T-helper 2 cell treated with Interferon-gamma antibody and Interleukin-4, amounts not matched to agents 5 μg/mL and 100 μg/mL, for 36 hours (primary cell): ENCODE results near the gene ABHD11.
"Not testable (repeated sequence)": the region's sequence is repeated elsewhere in the genome, so short reads cannot be mapped to it uniquely, and the experiment has no call there.

Experiments used
- DNase-seq: peaks from one replicate; pipeline ENCODE4 v3.0.0; 2021; ENCODE audit warnings: low spot score
- H3K27ac Mint-ChIP-seq: one replicate; pipeline ENCODE4 v1.8.0; 2021; ENCODE audit warnings: mild to moderate bottlenecking, mixed read lengths
- H3K27me3 Mint-ChIP-seq: one replicate; pipeline ENCODE4 v1.8.0; 2021; ENCODE audit warnings: low read depth, mixed read lengths
- H3K36me3 Mint-ChIP-seq: one replicate; pipeline ENCODE4 v1.8.0; 2021; ENCODE audit warnings: low read depth, mixed read lengths
- H3K4me1 Mint-ChIP-seq: one replicate; pipeline ENCODE4 v1.8.0; 2021; ENCODE audit warnings: low read depth, mixed read lengths
- H3K4me3 Mint-ChIP-seq: one replicate; pipeline ENCODE4 v1.8.0; 2022; ENCODE audit warnings: mild to moderate bottlenecking, moderate library complexity, mixed read lengths
- H3K9me3 Mint-ChIP-seq: one replicate; pipeline ENCODE4 v1.8.0; 2021; ENCODE audit warnings: mixed read lengths

Gene ABHD11, protein sequence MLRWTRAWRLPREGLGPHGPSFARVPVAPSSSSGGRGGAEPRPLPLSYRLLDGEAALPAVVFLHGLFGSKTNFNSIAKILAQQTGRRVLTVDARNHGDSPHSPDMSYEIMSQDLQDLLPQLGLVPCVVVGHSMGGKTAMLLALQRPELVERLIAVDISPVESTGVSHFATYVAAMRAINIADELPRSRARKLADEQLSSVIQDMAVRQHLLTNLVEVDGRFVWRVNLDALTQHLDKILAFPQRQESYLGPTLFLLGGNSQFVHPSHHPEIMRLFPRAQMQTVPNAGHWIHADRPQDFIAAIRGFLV

DNA sequence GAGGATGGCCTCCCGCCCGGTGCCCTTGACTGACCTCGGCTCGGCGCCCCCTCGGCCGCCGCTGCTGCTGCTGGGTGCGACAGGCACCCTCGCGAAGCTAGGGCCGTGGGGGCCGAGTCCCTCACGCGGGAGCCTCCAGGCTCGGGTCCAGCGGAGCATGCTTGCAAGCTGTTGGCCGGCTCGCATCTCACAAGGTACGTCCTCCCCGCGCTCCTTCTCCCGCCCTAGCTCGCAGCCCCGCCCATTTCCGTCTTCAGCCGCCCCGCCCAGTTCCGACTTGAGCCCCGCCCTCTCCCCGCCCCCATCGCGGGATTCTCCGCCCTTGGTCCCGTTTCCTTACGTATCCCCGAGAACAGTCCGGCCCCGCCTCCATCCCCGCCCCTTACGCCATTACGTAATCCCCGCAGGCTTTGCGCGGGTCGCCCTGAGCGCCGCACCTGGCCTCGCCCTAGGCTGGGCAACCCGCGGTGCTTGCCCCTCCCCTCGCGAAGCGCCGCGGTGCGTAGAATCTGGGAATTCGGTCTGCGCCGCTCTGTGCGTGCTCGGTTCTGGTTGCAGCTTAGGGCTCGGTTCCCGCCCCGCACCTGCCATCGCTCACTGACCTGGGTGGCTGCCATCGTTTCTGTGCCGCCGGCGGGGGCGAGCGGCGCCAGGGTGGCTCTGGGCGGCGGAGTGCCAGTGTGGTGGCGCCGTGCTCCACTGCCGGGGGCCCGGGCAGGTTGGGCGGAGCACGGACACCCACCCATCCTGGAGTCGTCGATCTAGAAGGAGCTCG is at the start of gene ABHD11:
ABHD11 (minus strand) TSS at position 191 of the 775 bp plus-strand sequence; CDS start at position 159, 32 bp downstream.
- H3K27ac Mint-ChIP-seq, result peak within 1 kb of the TSS; percentile 97
- peak within 1 kb of the TSS; percentile 95 for H3K4me3 Mint-ChIP-seq
- peaks cover 7% of the 10 kb centered on the region for H3K4me1 Mint-ChIP-seq
- H3K27me3 Mint-ChIP-seq, result no peaks in the 10 kb centered on the region
- H3K9me3 Mint-ChIP-seq, result no peaks in the 10 kb centered on the region
- DNase-seq, result peak; percentile 94
- peaks cover 3% of the 10 kb centered on the region for H3K36me3 Mint-ChIP-seq

DNA sequence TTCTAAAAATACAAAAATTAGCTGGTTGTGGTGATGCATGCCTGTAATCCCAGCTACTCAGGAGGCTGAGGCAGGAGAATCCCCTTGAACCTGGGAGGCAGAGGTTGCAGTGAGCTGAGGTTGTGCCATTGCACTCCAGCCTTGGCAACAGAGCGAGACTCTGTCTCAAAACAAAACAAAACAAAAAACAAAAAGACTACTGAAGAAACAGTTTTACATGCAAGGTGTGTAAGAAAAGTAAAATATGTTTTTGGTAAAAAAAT is 49.1 kb upstream of the ABHD11 start:
- H3K27me3 Mint-ChIP-seq, H3K36me3 Mint-ChIP-seq, H3K27ac Mint-ChIP-seq, H3K4me3 Mint-ChIP-seq, H3K9me3 Mint-ChIP-seq, H3K4me1 Mint-ChIP-seq, DNase-seq: not testable (repeated sequence)

DNA sequence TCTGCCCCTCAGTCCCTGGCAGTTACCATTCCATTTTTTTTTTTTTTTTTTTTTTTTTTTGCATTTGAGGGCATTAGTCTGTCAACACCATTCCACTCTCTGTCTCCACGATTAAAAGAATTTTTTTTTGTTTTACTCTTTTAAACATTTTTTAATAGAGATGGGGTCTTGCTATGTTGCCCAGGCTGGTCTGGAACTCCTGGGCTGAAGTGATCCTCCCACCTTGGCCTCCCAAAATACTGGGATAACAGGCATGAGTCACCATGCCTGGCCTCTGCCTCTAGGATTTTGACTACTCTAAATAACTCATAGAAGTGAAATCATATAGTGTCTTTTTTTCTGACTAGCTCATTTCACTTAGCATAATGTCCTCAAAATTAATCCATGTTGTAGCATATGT is 48.0 kb upstream of the ABHD11 start:
- H3K4me3 Mint-ChIP-seq, result no peak overlapping the region
- no peaks in the 10 kb centered on the region for H3K4me1 Mint-ChIP-seq
- H3K27ac Mint-ChIP-seq, result no peak overlapping the region
- no peak for DNase-seq
- H3K9me3 Mint-ChIP-seq, result no peaks in the 10 kb centered on the region
- no peaks in the 10 kb centered on the region for H3K36me3 Mint-ChIP-seq
- no peaks in the 10 kb centered on the region for H3K27me3 Mint-ChIP-seq

DNA sequence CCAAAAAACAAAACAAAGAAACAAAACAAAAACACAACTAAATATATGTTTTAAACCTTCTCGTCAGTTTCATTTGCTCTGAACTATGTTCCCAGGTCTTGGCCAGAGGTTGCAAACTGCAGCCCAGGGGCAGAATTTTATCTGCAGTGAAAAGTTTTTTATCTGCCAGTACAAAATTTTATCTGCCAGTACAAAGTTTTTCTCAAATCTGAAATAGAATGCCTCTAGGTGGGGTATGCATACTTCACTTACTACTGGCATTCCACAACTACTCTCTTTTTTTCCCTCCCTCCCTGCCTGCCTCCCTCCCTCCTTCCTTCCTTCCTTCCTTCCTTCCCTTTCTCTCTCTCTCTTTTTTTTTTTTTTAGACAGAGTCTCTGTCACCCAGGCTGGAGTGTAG is 40.9 kb upstream of the ABHD11 start:
- H3K4me3 Mint-ChIP-seq, result no peak overlapping the region
- no peaks in the 10 kb centered on the region for H3K4me1 Mint-ChIP-seq
- no peaks in the 10 kb centered on the region for H3K36me3 Mint-ChIP-seq
- H3K9me3 Mint-ChIP-seq, result peaks cover 4% of the 10 kb centered on the region
- peaks cover 6% of the 10 kb centered on the region for H3K27me3 Mint-ChIP-seq
- no peak overlapping the region for H3K27ac Mint-ChIP-seq
- DNase-seq, result no peak

DNA sequence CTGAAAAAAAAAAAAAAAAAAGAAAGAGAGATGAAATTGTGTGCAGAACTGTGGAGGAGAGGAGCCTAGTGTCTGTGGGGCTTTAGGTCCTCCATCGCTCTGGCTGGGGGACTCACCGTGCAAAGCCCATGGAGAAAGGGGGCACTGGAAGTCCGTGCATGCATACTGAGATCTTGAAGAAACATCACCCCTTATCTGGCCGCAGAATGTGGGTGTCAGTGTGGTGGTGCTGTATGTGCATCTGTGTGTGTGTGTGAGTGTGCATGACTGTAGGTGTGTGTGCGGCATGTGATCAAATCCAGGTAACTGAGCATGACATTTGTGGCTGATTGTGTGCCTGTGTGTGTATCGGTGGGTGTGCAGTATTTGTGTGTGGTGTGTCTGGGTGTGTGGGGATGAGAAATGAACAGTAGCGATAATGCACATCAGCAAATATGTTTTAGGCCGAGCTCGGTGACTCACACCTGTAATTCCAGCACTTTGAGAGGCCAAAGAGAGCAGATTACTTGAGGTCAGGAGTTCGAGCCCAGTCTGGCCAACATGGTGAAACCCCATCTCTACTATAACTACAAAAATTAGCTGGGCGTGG is 40.3 kb upstream of the ABHD11 start:
- no peaks in the 10 kb centered on the region for H3K4me1 Mint-ChIP-seq
- no peak overlapping the region for H3K4me3 Mint-ChIP-seq
- H3K27me3 Mint-ChIP-seq, result peaks cover 6% of the 10 kb centered on the region
- H3K27ac Mint-ChIP-seq, result no peak overlapping the region
- peaks cover 4% of the 10 kb centered on the region for H3K9me3 Mint-ChIP-seq
- no peak for DNase-seq
- no peaks in the 10 kb centered on the region for H3K36me3 Mint-ChIP-seq

DNA sequence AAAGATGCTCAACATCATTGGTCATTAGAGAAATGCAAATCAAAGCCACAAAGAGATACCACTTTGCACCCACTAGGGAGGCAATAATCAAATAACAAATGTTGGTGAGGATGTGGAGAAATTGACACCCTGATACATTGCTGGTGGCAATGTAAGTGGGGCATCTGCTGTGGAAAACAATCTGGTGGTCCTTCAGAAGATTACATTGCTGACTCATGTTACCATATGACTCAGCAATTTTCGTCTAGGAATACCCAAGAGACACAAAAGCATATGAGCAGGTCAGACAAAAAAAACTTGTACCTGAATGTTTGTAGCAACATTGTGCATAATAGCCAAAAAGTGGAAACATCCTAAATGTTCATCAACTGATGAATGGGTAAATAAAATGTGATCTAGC is 36.3 kb upstream of the ABHD11 start:
- Mint-ChIP-seq H3K4me1 (no peaks in the 10 kb centered on the region), H3K27me3 (peaks cover 13% of the 10 kb centered on the region), H3K4me3 (no peak overlapping the region), H3K9me3 (no peaks in the 10 kb centered on the region), H3K27ac (no peak overlapping the region), H3K36me3 (no peaks in the 10 kb centered on the region)
- DNase-seq, result no peak

DNA sequence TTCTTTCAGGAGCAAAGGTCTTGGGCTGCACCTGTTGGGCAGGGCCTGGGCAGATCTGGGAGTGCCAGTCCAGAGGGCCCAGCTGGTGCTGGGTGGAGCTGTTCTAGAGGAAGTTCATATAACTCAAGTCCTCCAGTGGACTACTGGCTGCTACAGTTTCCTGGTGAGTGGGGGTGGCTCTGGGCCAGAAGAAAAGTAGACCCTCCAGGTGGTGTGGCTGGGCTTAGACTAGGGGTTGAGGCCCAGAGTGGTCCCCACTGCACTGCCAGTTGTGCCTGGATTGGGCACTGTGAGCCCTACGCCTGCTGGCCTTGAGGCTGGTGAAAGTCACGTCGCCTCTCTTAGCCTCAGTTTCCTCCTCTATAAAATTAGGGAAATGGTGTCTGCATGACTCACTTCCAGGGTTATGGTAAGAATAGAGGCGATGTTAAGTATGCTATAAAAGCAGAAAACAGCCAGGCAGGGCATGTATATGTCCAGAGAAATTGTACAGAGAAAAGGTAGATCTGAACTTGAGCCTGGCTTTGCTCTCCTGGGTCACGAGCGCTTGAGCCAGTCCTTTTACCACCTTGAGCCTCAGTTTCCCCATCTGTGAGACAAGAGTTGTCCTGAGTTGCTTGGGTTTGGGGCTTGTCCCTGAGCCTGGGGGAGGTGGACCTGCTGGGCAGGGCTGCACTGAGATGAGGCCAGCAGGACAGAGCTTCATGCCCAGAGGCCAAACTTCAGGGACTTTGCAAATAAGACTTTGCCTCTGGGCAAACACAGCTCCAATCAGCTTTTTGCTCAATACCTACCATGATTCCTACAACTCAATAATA is 35.3 kb upstream of the ABHD11 start:
- Mint-ChIP-seq H3K9me3 (no peaks in the 10 kb centered on the region), H3K27ac (no peak overlapping the region), H3K4me3 (no peak overlapping the region), H3K27me3 (peaks cover 15% of the 10 kb centered on the region), H3K4me1 (no peaks in the 10 kb centered on the region), H3K36me3 (no peaks in the 10 kb centered on the region)
- DNase-seq, result no peak

DNA sequence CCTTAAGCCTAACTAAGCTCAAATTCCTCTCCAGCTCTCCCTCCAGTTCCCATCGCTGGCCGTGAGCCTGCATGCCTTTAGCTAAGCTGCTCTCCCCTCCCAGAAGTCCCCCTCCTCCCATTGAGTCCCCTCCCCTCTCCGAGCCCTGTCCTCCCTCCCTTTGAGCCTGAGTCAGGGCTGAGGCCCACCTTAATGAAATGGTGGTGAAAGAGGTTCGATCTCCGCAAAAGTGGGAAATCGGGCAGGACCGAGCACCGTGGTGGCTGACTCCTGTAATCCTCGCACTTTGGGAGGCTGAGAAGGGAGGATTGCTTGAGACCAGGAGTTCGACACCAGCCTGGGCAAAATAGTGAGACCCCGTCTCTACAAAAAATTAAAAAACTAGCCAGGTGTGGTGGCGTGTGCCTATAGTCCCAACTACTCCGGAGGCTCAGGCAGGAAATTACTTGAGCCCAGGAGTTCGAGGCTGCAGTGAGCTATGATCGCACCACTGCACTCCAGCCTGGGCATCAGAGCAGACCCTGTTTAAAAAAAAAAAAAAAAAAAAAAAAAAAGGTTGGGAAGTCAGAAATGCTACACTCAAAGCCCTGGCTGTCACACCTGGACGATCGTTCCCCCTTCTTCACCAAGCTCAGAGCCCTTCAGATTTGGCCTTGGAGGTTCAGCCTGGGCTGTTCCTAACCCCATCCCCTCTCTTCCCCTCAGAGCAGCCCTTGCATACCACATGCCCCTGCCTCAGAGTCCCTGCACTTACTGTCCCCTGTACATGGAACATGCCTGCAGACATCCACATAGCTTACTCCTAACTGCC is 32.5 kb upstream of the ABHD11 start:
- no peaks in the 10 kb centered on the region for H3K9me3 Mint-ChIP-seq
- H3K36me3 Mint-ChIP-seq, result no peaks in the 10 kb centered on the region
- peaks cover 31% of the 10 kb centered on the region for H3K27me3 Mint-ChIP-seq
- DNase-seq, result no peak
- no peak overlapping the region for H3K4me3 Mint-ChIP-seq
- H3K27ac Mint-ChIP-seq, result no peak overlapping the region
- no peaks in the 10 kb centered on the region for H3K4me1 Mint-ChIP-seq

DNA sequence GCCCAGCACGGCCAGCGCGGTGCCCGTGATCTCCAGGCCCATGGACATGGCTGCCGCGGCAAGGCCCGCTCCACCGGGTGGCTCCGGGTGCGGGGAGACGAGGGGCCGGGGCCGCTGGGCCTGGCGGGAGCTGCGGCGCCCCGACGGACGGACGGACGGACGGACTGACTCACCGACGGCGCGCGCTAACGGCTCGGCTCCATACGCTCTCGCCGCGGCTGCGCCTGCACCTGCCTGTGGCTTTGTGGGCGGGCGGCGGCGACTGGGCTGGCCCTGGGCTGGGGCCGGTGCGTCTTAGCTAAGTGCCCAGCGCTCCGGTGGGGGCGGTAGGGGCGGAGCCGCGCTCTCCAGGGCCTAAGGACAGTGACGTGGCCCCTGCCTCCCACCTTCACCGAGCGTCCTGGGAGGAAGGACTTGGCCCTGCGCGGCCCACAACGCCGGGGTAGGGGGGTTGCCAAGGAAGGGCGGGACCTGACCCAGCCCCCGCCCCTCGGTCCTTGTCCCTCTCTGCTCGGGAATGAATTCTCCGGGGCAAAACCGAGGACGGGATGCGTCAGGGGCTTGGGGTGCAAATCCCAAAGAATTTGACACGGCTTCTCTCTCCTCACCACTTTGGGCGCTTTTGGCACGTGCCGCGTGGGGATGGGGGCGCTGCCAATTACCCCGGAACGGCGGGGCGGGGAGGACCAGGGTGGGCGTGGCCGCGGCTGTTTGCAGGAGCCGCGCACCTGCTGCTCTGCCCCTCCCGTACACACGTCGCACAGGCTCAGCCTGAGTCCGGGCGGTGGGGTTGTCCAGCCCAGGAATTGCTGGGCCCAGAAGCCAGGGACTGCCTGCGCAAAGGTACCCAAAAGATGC is 31.6 kb upstream of the ABHD11 start, which contains the start of gene CLDN3:
CLDN3 (minus strand) TSS at position 269 of the 858 bp plus-strand sequence; CDS start at position 48, 221 bp downstream.
- H3K27me3 Mint-ChIP-seq, result peaks cover 31% of the 10 kb centered on the region
- H3K36me3 Mint-ChIP-seq, result no peaks in the 10 kb centered on the region
- DNase-seq, result peak; percentile 5
- H3K27ac Mint-ChIP-seq, result no peak within 1 kb of the TSS
- H3K4me3 Mint-ChIP-seq, result no peak within 1 kb of the TSS
- no peaks in the 10 kb centered on the region for H3K4me1 Mint-ChIP-seq
- no peaks in the 10 kb centered on the region for H3K9me3 Mint-ChIP-seq

DNA sequence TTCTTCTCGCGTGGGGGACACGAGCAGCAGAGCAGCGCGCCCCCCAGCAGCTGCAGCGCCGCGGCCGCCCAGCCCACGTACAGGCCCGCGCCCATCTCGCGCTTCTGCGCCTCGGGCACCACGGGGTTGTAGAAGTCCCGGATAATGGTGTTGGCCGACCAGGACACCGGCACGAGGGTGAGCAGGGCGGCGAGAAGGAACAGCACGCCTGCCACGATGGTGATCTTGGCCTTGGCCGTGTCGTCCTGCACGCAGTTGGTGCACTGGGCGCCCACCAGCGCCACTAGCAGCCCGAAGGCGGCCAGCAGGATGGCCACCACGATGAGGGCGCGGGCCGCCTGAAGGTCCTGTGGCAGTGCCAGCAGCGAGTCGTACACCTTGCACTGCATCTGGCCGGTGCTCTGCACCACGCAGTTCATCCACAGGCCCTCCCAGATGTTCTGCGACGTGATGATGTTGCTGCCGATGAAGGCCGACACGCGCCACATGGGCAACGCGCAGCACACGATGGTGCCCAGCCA is 30.9 kb upstream of the ABHD11 start:
- Mint-ChIP-seq H3K27ac (no peak overlapping the region), H3K4me1 (no peaks in the 10 kb centered on the region), H3K9me3 (no peaks in the 10 kb centered on the region), H3K36me3 (no peaks in the 10 kb centered on the region), H3K27me3 (peaks cover 31% of the 10 kb centered on the region), H3K4me3 (no peak overlapping the region)
- DNase-seq, result no peak

DNA sequence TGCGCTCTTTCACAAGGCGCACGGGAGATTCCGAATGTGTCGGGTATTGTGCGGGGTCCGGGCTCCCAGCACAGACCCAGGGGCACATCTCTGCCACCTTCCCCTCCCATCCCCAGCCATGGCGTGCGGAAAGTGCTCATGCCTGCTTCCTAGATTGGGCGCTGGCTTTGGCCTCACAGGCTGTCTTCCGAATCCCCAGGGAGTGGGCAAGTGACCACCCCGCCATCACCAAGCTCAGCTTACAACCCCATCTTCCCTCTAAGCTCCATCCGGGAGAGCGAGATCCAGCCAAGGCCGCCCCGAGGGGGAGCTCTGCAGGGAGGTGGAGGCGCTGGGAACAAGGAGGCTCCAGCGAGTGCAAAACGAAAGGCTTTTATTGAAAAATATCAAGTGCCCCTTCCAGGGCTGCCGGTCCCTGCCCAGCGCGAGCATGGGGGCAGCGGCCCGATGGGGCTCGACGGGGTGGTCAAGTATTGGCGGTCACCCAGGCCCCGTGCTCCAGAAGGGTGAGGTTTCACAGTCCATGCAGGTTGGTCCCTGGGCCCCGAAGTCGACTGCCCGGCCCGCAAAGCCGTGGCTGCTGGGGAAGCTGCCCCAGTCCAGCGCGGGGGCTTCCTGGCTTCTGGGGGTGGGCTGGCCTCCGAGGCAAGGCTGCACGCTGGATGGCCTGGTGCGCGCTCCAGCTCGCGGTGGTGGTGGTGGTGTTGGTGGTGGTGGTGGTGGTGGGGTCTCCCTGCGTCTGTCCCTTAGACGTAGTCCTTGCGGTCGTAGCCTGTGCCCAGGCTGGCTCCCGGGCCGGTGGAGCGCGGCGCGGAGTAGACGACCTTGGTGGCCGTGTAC is 30.3 kb upstream of the ABHD11 start:
- Mint-ChIP-seq H3K27ac (no peak overlapping the region), H3K36me3 (no peaks in the 10 kb centered on the region), H3K9me3 (no peaks in the 10 kb centered on the region), H3K4me3 (no peak overlapping the region), H3K27me3 (peaks cover 31% of the 10 kb centered on the region), H3K4me1 (no peaks in the 10 kb centered on the region)
- DNase-seq, result no peak
